ENCODE measurements around the gene TENM4. TPM values are rescaled to one million over a fixed set of nuclear protein-coding genes. Genes with fewer than 3 reads are reported as not detected.

Gene TENM4
- 10 to 100 TPM in 1 of 4 donors, 1 to 10 TPM in 2, under 1 TPM in 1; 0.88 to 61.5 (median 4.0) TPM for total RNA-seq

DNA sequence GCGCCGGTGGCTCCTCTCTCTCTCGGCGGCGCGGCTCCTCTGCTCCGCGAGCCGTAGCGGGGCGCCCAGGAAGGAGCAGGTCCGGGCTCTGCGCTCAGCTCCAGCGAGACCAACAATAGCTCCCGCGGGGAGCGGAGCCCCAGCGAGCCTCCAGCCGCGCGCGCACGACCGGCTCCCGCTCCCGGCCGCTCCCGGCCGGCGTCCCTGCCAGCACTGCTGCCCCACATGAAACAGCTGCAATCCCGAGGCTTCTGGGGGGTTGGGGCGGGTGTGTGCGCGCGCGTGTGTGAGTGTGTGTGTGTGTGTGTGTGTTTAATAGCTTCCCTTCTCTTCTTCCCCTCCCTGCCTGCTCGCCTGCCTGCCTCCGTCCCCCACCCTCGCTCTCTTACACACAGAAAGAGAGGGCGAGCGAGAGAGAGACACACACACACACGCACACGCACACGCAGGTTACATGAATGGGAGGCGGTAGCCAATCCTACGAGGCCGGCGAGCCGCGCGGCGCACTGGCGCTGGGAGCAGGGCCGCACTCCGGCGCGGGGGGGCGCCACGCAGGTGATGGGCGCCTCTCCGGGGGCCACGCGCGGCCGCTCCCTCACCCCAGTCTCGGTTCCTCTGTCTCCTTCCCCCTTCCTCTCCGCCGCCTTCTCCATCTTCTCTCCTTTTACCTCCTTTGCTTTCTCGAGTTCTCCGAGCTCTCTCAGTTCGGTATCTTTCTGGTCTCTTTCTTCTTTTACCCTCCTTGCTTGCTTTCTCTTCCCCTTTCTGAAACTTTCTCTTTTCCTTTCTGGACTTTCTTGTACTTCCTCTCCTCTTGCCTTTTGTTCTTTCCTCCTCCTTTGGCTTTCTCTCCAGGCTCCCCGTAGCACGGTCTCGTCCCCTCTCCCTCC is at the start of gene TENM4:
TENM4 (minus strand) TSS at position 460 of the 890 bp plus-strand sequence. CDS start 371,086 bp downstream, outside the sequence.
- peak; percentile 72 to 73 for DNase-seq
- Histone ChIP-seq H3K4me3 (peak within 1 kb of the TSS; percentile 34 to 64), H3K36me3 (no peaks in the 10 kb centered on the region), H3K4me1 (peaks cover 0 to 4% of the 10 kb centered on the region in 2 donors), H3K9me3 (no peaks in the 10 kb centered on the region), H3K27me3 (peaks cover 3 to 9% of the 10 kb centered on the region in 2 donors), H3K27ac (peak within 1 kb of the TSS; percentile 73 to 75)
- TF ChIP-seq, protein P1, sequence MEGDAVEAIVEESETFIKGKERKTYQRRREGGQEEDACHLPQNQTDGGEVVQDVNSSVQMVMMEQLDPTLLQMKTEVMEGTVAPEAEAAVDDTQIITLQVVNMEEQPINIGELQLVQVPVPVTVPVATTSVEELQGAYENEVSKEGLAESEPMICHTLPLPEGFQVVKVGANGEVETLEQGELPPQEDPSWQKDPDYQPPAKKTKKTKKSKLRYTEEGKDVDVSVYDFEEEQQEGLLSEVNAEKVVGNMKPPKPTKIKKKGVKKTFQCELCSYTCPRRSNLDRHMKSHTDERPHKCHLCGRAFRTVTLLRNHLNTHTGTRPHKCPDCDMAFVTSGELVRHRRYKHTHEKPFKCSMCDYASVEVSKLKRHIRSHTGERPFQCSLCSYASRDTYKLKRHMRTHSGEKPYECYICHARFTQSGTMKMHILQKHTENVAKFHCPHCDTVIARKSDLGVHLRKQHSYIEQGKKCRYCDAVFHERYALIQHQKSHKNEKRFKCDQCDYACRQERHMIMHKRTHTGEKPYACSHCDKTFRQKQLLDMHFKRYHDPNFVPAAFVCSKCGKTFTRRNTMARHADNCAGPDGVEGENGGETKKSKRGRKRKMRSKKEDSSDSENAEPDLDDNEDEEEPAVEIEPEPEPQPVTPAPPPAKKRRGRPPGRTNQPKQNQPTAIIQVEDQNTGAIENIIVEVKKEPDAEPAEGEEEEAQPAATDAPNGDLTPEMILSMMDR (IDR thresholded peaks at IDR 0.05), result peak in 1 of 4 experiments; percentile 18
- no peak for TF ChIP-seq POLR2A (IDR thresholded peaks at IDR 0.05)
- intact Hi-C loops (cut with DNase I; ENCODE audit: low total_unique reads), result no loop called here

DNA sequence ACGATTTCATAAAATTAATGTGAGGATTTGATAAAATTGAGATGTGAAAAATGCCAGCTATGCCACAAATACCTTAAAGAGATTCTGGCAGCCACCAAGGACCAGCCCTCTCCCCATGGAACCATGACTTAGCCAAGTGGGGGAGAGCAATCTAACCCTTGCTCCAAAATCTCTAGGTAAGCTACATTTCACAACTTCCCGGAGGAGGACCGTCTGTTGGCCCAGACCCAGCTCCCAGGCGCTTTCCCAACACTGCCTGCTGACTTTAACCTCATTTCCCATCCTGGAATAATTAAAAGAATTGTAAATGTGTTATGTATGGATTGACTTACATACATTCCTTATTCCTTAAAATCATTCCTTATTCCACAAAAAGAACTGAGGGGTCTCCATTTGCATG is 47.5 kb upstream of the TENM4 start:
- H3K36me3 ChIP-seq, result no peaks in the 10 kb centered on the region

DNA sequence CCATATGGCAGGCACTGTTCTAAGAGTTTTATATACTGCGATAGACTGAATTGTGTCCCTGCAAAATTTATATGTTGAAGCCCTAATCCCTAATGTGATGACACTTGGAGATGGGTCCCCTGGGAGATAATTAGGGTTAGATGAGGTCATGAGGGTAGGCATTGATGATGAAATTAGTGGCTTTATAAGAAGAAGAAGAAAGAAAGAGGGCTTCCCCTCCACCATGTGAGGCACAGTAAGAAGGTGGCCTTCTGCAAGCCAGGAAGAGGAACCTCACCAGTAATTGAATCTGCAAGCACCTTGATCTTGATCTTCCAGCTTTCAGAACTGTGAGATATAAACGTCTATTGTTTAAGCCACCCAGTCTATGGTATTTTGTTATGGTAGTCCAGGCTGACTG is 46.6 kb upstream of the TENM4 start:
- Histone ChIP-seq H3K4me1 (no peaks in the 10 kb centered on the region), H3K27ac (no peak overlapping the region), H3K36me3 (no peaks in the 10 kb centered on the region), H3K9me3 (no peaks in the 10 kb centered on the region), H3K27me3 (no peaks in the 10 kb centered on the region), H3K4me3 (no peak overlapping the region)
- intact Hi-C loops (cut with DNase I; ENCODE audit: low total_unique reads), result no loop called here
- DNase-seq, result no peak
- TF ChIP-seq, protein P1 (IDR thresholded peaks at IDR 0.05), result no peak
- TF ChIP-seq POLR2A (IDR thresholded peaks at IDR 0.05), result no peak

More for the DNA sequence above, 47.5 kb upstream of the TENM4 start:
- no peak overlapping the region for H3K4me3 ChIP-seq
- no peak for TF ChIP-seq POLR2A (IDR thresholded peaks at IDR 0.05)
- TF ChIP-seq, protein P1 (IDR thresholded peaks at IDR 0.05), result no peak
- intact Hi-C loops (cut with DNase I; ENCODE audit: low total_unique reads), result no loop called here
- H3K4me1 ChIP-seq, result no peaks in the 10 kb centered on the region
- no peak overlapping the region for H3K27ac ChIP-seq
- no peaks in the 10 kb centered on the region for H3K9me3 ChIP-seq
- H3K27me3 ChIP-seq, result no peaks in the 10 kb centered on the region
- peak in 1 of 2 donors; percentile 34 for DNase-seq

DNA sequence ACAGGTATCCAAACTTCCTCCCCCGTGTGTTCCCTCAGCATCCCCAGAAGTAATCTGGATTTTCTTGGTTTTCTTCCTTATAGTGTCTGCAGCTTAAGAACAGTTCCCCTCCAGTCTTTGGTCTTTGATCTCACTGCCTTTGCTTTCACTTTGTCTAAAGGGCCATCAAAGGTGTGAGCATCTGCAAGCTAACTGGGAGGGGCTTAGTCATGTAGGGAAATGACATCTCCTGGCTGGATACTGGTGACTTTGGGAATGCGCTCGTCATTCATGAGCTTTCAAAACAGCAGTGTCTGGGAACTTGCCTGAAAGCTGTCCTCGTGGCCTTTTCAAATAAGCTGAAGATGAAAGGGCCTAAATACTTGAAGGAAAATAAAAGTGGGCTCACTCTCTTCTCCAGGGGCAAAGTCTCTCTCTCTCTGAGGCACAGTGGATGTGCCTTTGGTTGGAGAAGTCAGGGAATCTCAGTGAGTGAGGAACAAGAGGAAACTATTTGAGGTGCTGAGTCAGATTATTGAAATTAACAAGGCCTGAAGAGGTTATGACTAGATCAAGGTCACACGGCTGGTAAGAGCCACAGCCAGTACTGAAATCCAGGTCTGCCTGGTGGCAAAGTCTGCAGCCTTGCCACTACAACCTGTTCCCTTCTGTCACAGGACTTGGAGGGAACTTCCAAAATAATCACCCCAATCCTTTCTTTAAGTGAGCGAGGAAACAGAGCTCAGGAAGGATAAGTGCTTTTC is 45.6 kb upstream of the TENM4 start:
- no peaks in the 10 kb centered on the region for H3K27me3 ChIP-seq
- no peak overlapping the region for H3K27ac ChIP-seq
- TF ChIP-seq, protein P1 (IDR thresholded peaks at IDR 0.05), result no peak
- no peak for TF ChIP-seq POLR2A (IDR thresholded peaks at IDR 0.05)
- H3K36me3 ChIP-seq, result no peaks in the 10 kb centered on the region
- H3K9me3 ChIP-seq, result no peaks in the 10 kb centered on the region
- intact Hi-C loops (cut with DNase I; ENCODE audit: low total_unique reads), result no loop called here
- no peak overlapping the region for H3K4me3 ChIP-seq
- no peak for DNase-seq
- H3K4me1 ChIP-seq, result no peaks in the 10 kb centered on the region

DNA sequence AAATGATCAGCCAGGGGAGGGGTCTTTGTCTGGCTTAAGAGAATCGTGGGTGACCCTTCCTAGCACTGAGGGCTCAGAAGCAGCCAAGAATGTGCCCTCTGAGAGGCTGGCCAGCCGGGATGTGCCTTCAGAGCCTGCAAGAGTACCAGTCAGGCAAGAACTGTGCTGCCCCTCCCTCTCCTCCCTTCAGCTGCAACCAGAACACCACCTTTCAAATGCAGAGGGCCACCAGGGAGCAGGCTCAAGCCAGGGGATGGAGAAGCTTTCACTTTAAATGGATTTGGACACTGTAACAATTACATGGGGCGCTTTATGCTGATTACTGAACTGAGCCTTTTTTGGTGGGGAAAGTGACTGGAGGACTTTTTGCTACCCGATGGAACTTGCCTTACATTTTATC is 44.9 kb upstream of the TENM4 start:
- H3K36me3 ChIP-seq, result no peaks in the 10 kb centered on the region
- H3K9me3 ChIP-seq, result no peaks in the 10 kb centered on the region
- intact Hi-C loops (cut with DNase I; ENCODE audit: low total_unique reads), result no loop called here
- H3K27ac ChIP-seq, result no peak overlapping the region
- H3K27me3 ChIP-seq, result no peaks in the 10 kb centered on the region
- H3K4me3 ChIP-seq, result no peak overlapping the region
- DNase-seq, result no peak
- H3K4me1 ChIP-seq, result no peaks in the 10 kb centered on the region
- TF ChIP-seq, protein P1 (IDR thresholded peaks at IDR 0.05), result no peak
- no peak for TF ChIP-seq POLR2A (IDR thresholded peaks at IDR 0.05)

Measured in uterus (tissue), 4 donors.